Parathyroid adenoma (tissue), 2 donors: ENCODE results near the gene DBN1.

Source experiments
- H2AFZ ChIP-seq: fragments of 300-600 bp; sonication (generic); one replicate; pipeline ENCODE4 v1.7.0; 2017; ENCODE audit warnings: antibody characterized with exemption, mild to moderate bottlenecking
- H3K27ac ChIP-seq: fragments of 300-600 bp; sonication (generic); one replicate; pipeline ENCODE4 v1.7.0; 2017
- H3K27me3 ChIP-seq: fragments of 300-600 bp; sonication (generic); one replicate; pipeline ENCODE4 v1.7.0; 2017; ENCODE audit warnings: low read length; ENCODE audit not compliant: control insufficient read depth, insufficient read depth
- H3K36me3 ChIP-seq: fragments of 300-600 bp; sonication (generic); one replicate; pipeline ENCODE4 v1.7.0; 2017; ENCODE audit warnings: low read length; ENCODE audit not compliant: control insufficient read depth, insufficient read depth
- H3K4me1 ChIP-seq: fragments of 300-600 bp; sonication (generic); one replicate; pipeline ENCODE4 v1.7.0; 2017; ENCODE audit warnings: control low read depth
- H3K4me2 ChIP-seq: fragments of 300-600 bp; sonication (generic); one replicate; pipeline ENCODE4 v1.7.0; 2017; ENCODE audit warnings: low read length
- H3K4me3 ChIP-seq: fragments of 300-600 bp; sonication (generic); one replicate; pipeline ENCODE4 v1.7.0; 2017; ENCODE audit warnings: low read depth, low read length
- H3K79me2 ChIP-seq: fragments of 300-600 bp; sonication (generic); one replicate; pipeline ENCODE4 v1.7.0; 2017; ENCODE audit warnings: control low read depth
- H3K9ac ChIP-seq: fragments of 300-600 bp; sonication (generic); one replicate; pipeline ENCODE4 v1.7.0; 2017; ENCODE audit warnings: mild to moderate bottlenecking
- H3K9me3 ChIP-seq: fragments of 300-600 bp; sonication (generic); one replicate; pipeline ENCODE4 v1.7.0; 2017; ENCODE audit warnings: low read length; ENCODE audit not compliant: control insufficient read depth
- TF ChIP-seq, protein P1 (sequence below): fragments of 300-600 bp; sonication (generic); IDR thresholded peaks from one replicate; pipeline ENCODE4 v1.7.0; 2017; ENCODE audit warnings: antibody characterized with exemption, mild to moderate bottlenecking
- donor health status: primary hyperparathyroidism.

DBN1 gene

DNA sequence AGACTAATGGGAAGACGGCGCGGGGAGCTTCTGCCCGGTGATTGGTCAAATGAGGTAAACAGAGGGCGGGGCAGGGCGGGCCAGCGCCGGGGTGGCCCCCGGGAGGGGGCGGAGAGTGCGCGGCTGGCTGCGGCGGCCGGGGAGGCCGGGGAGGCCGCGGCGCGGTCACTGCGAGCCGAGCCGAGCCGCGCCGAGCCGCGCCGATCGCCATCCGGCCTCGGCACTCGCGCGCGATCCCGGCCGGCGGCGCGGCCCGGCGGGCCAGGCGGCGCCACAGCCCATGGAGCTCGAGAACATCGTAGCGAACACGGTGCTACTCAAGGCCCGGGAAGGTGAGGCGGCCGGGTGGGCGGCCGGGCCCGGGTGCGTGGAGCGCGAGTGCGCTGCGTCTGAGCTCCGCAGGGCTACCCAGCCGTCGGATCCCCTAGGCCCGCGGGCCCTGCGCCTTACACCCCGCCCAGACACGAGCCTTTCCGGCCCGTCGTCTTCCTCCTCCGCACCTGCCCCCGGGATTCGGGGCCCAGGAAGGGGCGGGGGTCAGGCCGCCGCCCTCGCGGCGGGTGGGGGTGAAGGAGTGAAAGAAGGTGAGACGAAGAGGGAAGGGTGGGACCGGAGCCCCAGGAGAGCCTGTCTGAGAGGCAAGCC is 46.7 kb downstream of the DBN1 start, which contains the start of gene GRK6:
GRK6 (plus strand) TSS at position 111 of the 645 bp plus-strand sequence; CDS start at position 281, 170 bp downstream.
- H3K27me3 ChIP-seq: no peaks in the 10 kb centered on the region
- no peaks in the 10 kb centered on the region for H3K36me3 ChIP-seq
- H3K9me3 ChIP-seq: no peaks in the 10 kb centered on the region
- peak within 1 kb of the TSS; percentile 32 for H3K9ac ChIP-seq
- peak within 1 kb of the TSS; percentile 95 for H3K27ac ChIP-seq
- no peaks in the 10 kb centered on the region for H3K79me2 ChIP-seq
- H3K4me3 ChIP-seq: peak within 1 kb of the TSS; percentile 67
- peak within 1 kb of the TSS; percentile 89 for H2AFZ ChIP-seq
- peaks cover 17% of the 10 kb centered on the region for H3K4me1 ChIP-seq
- H3K4me2 ChIP-seq: peak within 1 kb of the TSS; percentile 92
- TF ChIP-seq, protein P1, sequence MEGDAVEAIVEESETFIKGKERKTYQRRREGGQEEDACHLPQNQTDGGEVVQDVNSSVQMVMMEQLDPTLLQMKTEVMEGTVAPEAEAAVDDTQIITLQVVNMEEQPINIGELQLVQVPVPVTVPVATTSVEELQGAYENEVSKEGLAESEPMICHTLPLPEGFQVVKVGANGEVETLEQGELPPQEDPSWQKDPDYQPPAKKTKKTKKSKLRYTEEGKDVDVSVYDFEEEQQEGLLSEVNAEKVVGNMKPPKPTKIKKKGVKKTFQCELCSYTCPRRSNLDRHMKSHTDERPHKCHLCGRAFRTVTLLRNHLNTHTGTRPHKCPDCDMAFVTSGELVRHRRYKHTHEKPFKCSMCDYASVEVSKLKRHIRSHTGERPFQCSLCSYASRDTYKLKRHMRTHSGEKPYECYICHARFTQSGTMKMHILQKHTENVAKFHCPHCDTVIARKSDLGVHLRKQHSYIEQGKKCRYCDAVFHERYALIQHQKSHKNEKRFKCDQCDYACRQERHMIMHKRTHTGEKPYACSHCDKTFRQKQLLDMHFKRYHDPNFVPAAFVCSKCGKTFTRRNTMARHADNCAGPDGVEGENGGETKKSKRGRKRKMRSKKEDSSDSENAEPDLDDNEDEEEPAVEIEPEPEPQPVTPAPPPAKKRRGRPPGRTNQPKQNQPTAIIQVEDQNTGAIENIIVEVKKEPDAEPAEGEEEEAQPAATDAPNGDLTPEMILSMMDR: no peak

DNA sequence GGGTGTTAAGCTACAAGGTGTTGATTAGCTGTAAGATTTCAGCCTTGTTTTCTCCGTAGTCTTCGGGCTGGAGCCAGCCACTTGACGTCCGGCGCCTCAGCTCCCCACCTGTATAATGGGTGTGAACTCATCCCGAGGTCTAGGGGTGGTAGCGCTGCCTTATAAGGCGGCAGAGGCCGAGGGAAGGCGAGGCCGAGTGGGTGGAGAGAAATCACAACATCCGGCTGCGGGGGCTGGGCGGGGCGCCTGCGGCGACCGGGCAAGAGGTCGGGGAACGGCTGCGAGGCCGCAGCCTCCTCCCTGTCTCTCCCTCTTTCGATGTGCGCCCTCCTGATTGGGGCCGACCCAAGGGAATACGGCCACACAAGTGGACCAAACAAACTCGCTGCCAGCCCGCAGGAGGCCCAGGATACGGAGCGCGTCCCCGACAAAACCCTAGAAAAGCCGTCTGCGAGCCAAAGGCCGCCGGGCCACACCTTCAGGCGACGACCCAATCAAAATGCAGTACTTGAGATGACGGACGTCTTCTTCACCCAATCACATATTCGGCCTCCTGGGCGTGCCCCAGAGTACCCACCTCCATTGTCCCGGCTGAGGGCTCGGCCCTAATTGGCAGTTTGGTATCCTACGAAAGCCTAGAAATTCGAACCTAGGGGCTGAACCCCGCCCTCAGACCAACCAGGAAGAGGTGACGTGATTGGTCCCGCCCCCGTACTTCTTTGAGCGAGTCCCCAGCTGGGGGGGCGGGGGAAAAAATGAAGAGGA is 47.5 kb downstream of the DBN1 start:
- no peaks in the 10 kb centered on the region for H3K27me3 ChIP-seq

DNA sequence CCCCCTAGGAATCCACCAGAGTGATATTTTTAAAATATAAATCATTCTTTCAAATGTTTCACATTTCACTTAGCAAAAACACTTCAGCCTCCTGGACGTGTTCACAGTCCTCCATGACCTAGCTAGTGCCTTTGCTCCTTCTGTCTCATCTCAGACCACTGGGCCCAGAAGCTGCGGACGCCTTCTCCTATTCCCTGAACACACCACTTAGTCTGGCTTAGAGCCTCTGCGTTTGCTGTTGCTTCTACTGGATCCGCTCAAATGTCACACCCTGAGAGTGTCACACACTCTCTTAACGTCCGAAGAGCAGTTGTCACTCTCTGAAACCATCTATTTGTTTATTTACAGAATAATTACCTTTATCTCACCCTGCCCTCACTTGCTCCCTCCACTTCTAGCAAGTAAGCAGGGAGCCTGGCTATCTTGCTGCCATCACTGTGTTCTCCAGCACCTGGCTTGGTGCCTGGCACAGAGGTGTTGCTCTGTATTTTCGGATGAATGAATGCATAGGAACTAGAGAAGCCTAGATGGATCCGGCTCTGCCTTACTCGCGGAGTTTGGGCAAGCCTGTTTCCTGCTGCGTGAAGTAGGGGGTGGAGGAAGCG is 48.1 kb downstream of the DBN1 start:
- TF ChIP-seq, protein P1: no peak
- Histone ChIP-seq H3K27me3 (no peaks in the 10 kb centered on the region), H3K36me3 (no peaks in the 10 kb centered on the region), H3K4me2 (peak overlapping the region; percentile 48), H3K27ac (peak overlapping the region; percentile 95), H3K9ac (no peak overlapping the region), H3K79me2 (no peaks in the 10 kb centered on the region), H3K4me1 (peaks cover 17% of the 10 kb centered on the region), H2AFZ (peak overlapping the region; percentile 89), H3K9me3 (no peaks in the 10 kb centered on the region), H3K4me3 (peak overlapping the region; percentile 62)

More for the DNA sequence above, 47.5 kb downstream of the DBN1 start:
- Histone ChIP-seq H3K4me2 (peak overlapping the region; percentile 48), H2AFZ (peak overlapping the region; percentile 89), H3K9me3 (no peaks in the 10 kb centered on the region), H3K9ac (no peak overlapping the region), H3K4me3 (peak overlapping the region; percentile 62), H3K27ac (peak overlapping the region; percentile 95), H3K79me2 (no peaks in the 10 kb centered on the region), H3K4me1 (peaks cover 17% of the 10 kb centered on the region), H3K36me3 (no peaks in the 10 kb centered on the region)
- TF ChIP-seq, protein P1: peak; percentile 8

DNA sequence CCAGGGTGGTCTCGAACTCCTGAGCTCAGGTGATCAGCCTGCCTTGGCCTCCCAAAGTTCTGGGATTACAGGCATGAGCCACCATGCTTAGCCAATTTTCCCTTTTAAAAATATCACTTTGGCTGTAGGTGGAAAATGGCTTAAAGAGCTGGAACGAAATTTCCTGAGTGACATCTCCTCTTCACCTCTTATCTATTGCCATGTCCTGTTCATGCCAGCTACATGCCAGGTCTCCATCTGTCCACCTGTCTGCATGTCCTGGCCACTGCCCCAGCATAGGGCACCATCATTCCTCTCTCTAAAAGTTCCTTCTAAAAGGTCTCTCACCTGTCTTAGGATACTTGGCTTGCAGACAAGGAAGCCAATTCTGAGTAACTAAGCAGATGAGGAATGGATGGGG is 49.8 kb downstream of the DBN1 start:
- Histone ChIP-seq H2AFZ (no peak overlapping the region), H3K4me2 (no peak overlapping the region), H3K4me1 (peaks cover 17% of the 10 kb centered on the region), H3K36me3 (no peaks in the 10 kb centered on the region), H3K4me3 (no peak overlapping the region), H3K79me2 (no peaks in the 10 kb centered on the region), H3K27me3 (no peaks in the 10 kb centered on the region), H3K9ac (no peak overlapping the region), H3K9me3 (no peaks in the 10 kb centered on the region), H3K27ac (no peak overlapping the region)
- TF ChIP-seq, protein P1: no peak
